GM21576 (cell line): ENCODE results near the gene SEZ6.

Source experiments
- ATAC-seq: cut with Tn5 transposase; IDR thresholded peaks from one replicate; pipeline ENCODE4 v1.9.1; 2021; ENCODE audit warnings: mild to moderate bottlenecking, moderate library complexity; ENCODE audit not compliant: unreplicated experiment

Gene SEZ6

DNA sequence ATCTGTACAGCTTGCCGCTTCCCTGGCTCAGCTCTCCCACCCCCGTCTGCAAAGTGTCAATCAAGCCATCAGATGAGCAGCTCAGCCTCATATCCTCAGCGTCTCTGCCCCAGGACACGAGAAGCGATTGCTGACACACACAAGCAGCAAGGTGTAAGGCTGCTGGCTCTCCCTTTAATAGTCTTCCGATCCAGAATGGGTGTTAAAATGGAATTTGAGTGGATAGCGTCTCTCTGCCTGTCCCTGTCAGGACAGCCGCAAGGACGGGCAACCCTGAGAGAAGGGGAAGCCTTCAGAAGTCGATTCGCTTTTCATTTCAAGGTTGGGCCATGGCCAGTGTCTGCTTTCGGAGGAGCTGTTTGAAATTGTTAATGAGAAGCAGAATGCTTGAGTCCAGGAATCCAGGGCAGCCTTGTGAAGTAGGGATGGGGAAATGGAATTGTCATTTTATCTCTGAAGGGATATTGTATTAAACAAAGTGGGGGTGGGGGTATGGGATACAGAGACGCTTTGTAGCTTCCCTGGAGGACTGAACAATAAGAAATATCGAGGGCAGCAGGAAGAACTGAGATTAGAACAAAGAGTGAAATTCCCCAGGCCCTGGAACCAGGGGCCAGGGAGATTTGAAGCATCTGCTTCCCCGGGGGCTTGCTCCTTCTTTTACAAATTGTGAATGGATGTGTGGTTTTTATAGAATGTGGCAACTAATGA lies 32.4 kb upstream of the SEZ6 start:
- ATAC-seq = no peak

DNA sequence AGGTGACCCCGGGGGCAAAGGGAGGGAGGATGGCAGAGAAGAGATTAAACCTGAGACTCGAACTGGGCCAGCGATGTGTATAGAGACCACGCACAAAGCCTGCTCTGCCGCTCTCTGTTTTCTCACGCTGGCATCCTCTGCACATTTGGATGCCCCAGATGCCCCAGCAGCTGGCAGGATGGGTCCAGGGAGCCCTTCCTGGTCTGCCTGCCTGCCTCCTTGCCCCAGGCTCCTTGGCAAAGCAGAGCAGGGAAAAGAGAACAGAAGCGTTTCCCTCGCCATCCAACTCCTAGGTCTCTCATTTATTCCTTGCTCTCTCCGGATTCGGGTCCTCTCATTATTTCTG lies 31.9 kb upstream of the SEZ6 start:
- ATAC-seq = no peak

DNA sequence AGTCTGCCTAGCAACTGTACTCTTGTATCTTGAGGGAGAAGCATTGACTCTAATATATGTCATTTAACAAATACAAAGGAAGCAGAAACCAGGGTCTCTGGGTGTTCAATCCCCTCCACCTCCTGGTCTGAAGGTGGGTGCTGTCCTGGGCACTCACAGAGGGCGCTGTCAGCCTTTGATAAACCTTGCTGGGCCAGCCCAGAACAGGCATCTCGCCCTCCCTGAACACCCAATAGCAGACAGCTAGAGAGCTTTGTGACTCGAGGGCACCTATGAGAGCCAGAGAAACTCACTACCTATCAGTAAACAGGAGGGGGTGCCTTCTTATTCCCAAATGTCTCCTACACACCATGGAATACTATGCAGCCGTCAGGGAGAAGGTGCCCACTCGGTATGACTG lies 30.8 kb upstream of the SEZ6 start:
- no peak for ATAC-seq

DNA sequence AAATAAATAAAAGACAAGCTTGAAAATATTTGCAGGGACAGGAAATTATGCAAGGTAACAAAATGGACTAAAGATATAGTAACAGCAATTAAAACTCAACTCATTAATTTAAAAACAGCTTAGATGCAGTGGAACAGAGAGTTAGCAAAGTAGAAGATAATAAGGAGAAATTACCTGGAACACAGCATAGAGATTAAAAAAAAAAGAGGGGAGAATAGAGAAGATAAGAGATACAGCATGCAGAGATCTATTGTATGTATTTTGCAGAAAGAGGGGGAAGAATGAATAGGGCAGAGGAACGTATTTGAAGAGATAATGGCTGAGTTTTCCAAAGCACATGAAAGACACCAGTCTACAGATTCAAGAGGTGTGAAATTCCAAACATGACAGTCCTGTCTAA lies 28.7 kb upstream of the SEZ6 start:
- ATAC-seq = no peak

DNA sequence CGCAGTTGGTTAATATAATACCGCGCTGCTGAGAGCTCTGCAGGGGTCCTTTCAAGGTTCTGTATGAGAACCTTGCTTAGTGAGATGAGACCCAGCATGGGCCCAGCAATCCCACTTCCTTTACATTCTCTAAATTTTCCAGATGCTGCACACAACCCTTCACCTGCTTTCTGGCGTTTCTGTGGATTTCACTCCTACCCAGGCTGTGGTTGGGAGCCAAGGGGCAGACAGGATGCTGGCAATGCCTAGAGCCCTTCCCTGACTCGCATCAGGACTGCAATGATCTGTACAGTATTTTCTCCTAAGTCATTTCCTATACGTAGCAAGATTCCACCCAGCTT lies 27.0 kb upstream of the SEZ6 start:
- no peak for ATAC-seq

DNA sequence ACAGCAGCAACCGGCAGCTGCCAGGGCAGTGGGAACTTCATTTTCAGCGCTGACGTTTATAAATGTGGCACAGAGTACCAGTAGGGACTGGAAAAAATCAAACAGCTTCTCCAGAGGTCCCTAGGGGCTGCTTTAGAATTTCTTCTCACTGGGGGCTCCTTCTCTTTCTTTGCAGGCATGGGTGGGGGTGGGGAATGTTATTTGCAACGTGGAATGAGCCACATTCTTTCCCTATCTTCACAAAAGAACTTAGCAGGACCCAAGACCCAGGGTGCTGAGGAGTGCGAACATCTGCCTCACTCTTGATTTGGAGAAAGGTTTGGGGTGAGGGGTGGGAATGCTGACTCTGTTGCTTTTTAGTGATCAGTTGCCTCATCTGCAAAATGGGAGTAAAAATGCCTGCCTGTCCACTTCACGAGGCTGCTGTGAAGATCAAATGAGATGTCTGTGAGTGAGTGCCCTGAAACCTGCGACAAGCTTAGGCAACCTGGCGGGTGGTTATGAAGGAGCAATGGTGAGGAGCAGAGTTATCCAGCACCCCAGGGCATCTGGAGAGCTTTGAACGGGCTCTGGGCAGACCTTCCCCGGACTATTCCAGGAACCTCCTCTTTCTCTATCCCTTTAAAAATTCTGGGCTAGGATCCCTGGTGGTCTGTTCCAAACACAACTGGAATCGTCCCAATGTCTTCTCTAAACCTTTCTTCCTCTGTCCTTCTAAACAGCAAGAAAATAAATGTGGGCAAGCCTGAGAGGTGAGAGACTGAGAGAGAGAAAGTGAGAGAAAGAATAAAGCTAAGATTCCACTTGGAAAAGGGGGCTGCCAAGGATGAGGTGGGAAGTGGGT lies 26.4 kb upstream of the SEZ6 start:
- ATAC-seq = no peak

DNA sequence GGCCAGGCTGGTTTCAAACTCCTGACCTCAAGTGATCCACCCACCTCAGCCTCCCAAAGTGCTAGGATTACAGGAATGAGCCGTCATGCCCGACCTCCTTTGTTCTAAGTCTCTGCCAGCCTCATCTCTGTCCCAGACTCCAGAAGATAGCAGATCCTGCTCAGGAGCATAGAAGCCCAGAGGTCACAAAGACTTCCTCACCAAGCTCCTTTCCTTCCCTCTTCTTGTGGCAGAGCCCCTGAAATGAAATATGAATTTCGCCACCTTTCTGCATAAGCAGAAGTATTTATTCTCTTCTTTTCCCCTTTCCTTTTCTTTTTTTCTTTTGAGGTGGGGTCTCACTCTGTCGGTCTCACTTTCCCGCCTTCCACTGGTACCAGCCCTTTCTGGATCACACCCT lies 25.7 kb upstream of the SEZ6 start:
- no peak for ATAC-seq

DNA sequence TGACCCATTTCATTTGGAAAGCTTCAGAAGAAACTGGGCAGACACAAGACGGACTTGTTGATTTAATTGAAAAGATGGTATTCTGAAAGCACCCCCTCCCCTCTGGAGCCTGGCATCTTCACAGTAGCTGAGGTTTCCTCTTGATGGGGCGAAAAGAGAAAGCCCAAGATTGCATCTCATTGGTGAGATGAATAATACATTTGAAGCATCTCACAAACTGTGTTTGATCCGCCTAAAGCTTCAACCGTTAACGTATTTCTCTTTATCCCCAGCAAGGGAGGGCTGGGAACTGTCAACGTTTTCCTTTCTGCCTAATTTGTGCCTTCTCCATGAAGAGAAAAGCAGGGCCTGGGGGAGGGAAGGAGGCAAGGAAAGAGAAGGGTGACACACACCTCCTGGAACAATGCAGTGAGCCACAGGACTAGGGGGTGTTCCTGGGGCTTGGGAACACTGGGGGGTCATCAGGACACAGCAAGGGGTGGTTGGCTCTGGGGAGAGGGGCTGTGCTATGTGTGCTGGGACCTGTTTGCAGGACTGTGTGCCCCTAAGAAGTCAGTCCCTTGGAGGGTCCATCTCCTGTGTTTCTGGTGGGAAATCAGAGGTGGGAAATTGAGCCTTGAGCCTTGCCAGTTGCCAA lies 18.6 kb upstream of the SEZ6 start:
- ATAC-seq = no peak

DNA sequence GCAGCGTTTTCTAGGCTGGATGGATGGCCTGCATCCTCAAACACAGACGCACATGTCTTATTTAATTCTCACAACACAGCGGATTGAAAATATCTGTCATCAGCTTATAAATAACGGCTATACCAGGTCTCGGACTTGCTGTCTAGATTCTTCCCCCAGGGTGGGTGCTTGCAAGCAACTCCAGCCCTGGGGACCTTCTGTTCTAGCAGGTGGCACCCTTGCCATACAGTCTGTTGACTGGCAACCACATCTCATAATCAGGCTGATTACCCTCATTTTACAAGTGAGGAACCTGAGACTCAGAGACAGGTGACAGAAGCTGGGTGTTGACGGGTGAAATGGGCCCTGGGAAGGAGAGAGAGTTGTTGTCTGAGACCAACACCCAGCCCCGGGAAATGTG lies 16.2 kb upstream of the SEZ6 start:
- no peak for ATAC-seq

DNA sequence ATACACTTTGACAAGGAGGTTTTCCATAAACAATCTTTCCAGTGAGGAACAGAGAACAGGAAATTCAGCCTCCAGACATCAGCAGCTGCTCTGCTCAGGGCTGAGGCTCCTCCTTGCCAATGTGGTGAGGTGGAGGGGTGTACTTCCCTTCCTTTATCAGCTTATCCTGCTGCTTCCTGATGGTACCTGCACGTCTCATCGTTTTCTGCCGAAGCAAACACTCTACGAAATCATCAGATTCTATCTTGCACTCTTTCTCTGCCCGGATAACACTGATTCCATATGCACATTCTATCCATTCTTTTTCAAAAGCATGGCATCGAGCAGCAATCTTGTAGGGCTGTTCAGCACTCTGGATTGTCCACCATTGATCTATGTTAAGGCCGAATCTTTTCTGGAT lies 15.4 kb upstream of the SEZ6 start:
- no peak for ATAC-seq

DNA sequence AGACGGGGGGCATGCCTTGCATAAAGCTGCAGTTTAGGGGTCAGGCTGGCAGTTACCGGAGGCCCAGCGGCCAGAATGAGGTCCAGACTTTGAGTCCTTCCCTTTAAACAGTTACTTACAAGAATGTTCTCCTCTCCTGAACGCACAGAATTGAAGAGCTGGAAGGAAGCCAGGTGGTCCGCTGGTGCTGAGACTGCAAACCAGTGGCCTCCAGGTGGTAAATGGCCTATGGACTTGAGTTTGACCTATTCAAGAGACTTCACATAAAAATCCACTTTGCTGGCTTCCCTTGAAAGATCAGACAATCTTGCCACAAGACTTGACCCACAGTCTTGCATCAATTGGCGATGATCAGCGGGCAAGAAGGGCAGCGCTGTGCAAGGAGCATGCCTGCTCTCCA lies 14.7 kb upstream of the SEZ6 start:
- ATAC-seq = no peak

DNA sequence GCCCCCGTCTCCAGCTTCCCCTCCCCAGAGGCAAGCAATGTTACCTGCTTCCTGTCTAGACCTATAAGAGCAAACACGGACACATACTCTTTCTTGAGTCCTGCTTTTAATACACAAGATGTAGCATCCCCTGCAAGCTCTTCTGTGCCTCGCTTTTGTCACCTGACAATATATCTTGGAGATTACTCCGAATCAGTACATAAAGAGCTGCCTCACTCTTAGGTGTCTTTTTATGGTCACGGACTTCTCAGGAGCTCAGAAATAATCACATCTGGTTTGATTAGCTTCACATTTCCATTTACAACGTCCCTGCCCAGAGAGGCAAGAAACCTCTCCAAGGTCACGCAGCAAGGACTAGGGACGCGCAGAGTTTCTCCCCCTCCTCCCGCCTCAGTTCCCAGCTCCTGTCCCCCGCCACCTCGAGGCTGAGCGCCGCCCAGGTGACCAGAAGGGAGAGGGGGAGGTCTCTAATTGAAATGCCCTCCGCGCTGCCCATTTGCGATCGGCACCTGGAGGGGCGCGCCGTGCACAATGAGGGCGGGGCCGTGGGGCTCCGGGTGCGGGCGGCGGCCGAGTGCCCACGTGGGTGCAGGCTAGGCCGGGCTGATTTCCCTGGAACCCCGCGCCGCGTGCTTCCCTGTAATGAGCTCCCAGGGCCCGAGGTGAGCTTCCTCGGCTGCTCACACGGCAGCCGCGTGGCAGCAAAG lies 13.8 kb upstream of the SEZ6 start:
- no peak for ATAC-seq

DNA sequence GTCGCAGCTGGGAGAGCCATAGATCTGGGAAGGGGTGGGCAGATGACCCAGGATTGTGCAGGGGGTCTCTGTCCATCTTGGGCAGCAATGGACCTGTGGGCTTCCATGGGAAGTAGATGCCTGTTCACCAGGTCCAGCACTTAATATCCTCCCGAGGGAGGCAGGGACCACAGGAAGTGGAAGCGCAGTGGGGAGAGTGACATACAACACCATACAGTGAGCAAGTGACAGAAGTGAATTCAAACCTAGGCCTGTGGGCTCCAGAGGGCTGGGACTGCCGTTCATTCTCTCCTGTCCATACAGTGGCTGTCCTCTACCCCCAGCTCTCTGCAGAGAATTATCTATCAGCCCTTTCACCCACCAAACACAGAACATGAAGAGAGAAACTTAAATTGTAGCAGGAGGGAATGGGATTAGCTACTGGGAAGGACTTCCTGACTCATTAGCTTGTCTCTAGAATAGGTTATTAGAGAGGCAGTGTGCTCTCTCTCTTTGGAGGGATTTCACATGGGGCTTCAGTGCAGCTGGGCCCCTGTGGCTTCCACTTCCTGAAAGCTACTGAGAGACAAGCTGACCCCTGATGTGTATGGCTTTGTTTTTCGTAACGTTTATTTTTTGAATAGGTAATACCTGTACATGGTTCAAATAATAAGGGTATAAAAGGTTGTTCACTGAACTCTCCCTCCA lies 13.1 kb upstream of the SEZ6 start:
- no peak for ATAC-seq

DNA sequence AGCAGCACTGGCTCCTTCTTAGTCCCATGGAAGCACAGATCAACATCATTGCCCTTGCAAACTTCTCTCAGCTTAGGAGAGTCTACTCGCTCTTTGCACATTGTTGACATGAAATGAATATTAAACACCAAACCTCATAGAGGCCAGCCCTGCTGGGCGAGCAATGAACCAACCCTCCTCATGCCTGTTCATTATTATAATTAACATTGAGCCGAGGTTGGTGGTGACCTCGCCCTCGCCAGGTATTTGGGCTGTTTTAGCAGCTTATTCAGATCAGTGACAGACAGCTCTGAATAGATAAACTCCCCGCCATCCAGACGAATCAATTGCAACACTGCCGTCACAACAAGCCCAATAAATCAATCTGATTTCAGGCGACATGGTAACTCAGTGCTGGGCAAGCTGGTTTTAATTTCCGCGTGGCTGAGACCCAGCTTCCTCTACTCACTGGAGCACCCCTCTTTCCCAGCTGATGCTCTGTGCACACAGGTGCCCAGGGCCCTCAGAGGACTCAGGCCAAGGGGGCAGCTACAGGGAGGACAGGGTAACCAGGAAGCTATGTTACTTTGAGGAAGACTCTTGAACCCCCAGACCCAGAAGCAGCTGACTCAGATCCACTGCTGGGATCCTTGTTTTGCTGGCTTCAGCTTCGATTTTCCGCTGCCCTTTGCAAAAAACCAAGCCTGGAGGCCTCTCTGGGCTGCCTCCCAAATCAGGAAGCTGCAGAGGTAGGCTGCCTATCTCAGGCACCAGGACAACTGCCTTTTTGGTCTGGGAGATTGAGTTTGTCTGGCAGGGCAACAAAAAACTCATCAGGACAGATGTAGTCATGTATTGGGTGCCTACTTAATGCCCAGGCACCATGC lies 10.7 kb upstream of the SEZ6 start:
- ATAC-seq = no peak

DNA sequence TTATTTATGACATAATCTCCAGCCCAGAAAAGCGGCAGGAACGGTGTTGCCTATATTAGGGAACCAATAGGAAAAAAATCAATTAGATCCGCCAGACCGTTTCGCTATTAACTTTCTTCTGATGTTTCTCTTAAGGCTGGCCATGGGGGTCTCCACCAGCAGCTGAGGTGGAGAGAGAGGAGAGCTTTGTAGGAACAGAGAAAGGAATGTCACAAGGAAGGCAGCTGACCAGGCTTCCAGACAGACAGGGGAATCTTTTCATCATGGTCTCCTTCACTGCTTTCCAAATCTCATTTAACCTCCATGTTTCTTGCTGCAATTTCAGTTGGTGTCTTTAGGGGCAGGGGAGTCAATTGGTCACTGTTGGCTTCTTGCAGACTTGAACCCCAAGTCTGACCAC lies 8.9 kb upstream of the SEZ6 start:
- ATAC-seq = no peak

DNA sequence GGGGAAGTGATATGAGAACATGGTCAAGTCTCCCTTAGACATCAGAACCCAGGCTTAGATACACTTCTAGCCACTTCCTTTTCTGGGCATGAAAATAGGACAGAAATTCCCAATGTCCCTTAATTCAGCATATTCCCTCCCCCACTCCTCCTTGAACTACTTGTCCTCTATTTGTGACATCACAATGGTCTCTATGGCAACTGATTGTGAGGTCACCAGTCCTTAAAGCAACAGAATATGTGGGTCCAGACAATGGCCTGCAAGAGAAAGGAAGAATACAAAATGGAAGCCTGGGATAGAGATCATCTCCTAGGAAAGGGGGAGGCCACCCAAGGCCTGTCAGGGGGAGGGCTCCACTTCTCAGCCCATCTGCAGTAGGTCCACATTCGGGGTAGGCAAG lies 6.7 kb upstream of the SEZ6 start:
- ATAC-seq = no peak

DNA sequence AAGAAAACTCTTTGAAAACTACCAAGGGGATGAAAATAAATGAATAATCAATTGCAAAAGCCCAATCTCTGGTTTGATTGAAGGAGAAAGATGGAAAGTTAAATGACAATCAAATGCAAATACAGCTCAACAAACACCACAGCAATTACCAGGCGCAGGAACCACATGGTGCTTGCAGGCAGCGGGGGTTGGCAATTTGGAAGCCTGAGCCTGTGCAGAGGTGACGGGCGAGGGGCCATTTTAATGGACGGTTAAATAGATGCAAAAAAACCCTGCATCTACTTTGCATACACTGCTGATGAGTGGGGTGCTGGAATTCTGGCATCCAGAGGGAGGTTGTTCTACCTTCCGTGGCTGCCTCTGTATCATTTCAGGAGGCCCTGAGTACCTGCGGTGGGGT lies 4.8 kb upstream of the SEZ6 start:
- ATAC-seq = no peak

DNA sequence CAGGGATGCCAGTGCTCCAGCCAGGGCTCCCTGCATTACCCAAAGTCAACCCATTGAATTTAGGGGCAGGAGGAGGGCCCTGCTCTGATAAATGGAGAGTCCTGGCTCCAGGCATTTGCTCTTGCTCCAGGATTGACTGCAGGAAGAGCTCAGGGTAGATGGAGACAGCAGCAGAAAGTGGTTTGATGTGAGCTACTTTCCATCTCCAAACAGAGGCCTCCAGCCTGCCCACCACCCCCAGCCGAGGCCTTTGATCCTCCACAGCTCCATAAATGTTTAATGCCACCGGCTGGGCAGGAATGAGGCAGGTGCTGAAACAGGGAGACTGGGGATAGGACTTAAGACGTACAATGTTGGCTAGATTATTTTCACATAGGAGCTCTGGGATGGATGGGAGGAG lies 4.3 kb upstream of the SEZ6 start:
- ATAC-seq = no peak

DNA sequence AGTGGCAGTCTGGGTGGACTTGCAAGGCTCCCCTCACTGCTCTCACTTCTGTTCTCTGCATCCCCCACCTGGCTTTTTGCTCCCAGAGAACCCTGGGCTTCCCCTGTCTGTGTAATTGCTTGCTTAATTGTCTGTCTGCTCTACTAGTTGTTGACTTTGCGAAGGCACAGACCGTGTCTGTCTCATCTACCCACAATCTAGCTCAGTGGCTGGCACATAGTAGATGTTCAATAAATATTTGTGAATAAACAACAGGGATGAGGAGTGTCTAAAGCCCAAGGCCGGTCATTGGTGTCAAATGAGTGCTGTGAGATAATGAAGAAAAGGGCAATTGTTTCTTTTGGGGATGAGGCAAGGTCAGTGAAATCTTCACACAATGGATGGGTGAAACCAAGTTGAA lies 2.8 kb upstream of the SEZ6 start:
- ATAC-seq = no peak

DNA sequence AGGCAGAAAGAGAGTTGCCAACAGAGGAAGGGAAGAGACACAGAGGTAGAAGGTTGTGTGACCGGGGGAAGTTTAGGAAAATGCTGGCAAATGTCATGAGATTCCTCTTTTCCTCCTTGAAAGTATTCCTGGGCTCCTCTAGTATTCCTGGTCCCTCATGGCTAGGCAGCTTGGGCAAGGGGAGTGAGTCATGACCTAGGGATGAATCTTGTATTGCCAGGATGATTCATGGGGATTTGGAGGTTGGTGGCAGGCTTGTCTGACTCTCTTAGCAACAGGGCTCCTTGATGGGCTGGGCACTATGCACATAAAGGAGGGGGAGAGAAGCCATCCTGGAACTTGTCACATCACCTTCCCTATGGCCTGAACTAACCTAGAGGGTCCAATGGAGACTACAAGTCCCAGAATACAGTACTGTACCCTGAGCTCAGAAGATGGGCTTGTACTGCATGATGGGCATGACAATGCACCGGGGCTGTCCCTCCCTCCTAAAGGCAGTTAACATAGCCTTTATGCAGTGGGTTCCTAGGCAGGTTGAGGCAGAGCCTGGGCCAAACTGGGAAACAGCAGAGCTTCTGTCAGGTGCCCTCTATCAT lies 2.1 kb upstream of the SEZ6 start:
- no peak for ATAC-seq
